WTC11 (cell line): Measurements from ENCODE around the gene RBP3. TPM values are rescaled to one million over a fixed set of nuclear protein-coding genes. Genes with fewer than 3 reads are reported as not detected.

Source experiments
- ATAC-seq: fragments of 200-7000 bp; cut with Tn5 transposase; 2 replicates; pipeline ENCODE4 v1.10.0; 2021; ENCODE audit warnings: mild to moderate bottlenecking, moderate library complexity
- CTCF ChIA-PET: fragments of 300-600 bp; sonication (Branson Sonifier 250); formaldehyde crosslinking; loops from one replicate; lab custom pipeline; 2021; ENCODE audit warnings: antibody characterized with exemption; lab: Charles Lee
- POLR2A ChIA-PET: fragments of 350-600 bp; sonication (Branson Sonifier 250); formaldehyde crosslinking; loops from one replicate; lab custom pipeline; 2021; ENCODE audit warnings: antibody characterized with exemption; lab: Charles Lee
- DNase-seq: peaks from one replicate; pipeline ENCODE4 v3.0.0; 2021; ENCODE audit warnings: low spot score
- H3K27ac Mint-ChIP-seq: 2 replicates; pipeline ENCODE4 v1.8.0; 2021; ENCODE audit warnings: mixed read lengths
- H3K27me3 Mint-ChIP-seq: 2 replicates; pipeline ENCODE4 v1.8.0; 2021; ENCODE audit warnings: low read depth, mild to moderate bottlenecking, moderate library complexity, mixed read lengths
- H3K36me3 Mint-ChIP-seq: 2 replicates; pipeline ENCODE4 v1.8.0; 2021; ENCODE audit warnings: mixed read lengths
- H3K4me1 Mint-ChIP-seq: 2 replicates; pipeline ENCODE4 v1.8.0; 2022; ENCODE audit warnings: mixed read lengths
- H3K4me3 Mint-ChIP-seq: 2 replicates; pipeline ENCODE4 v1.8.0; 2021; ENCODE audit warnings: mild to moderate bottlenecking, moderate library complexity, mixed read lengths
- H3K9me3 Mint-ChIP-seq: 2 replicates; pipeline ENCODE4 v1.8.0; 2021; ENCODE audit warnings: mixed read lengths
- ATF3 ChIP-seq: sonication (generic); formaldehyde crosslinking; conservative IDR thresholded peaks from 2 replicates; pipeline ENCODE4 v1.8.1; 2022; ENCODE audit warnings: mild to moderate bottlenecking, missing genetic modification reagents
- ATF6 ChIP-seq: sonication (generic); formaldehyde crosslinking; IDR thresholded peaks from 2 replicates; pipeline ENCODE4 v1.8.1; 2023; ENCODE audit warnings: mild to moderate bottlenecking, missing genetic modification reagents
- CREB1 ChIP-seq: sonication (generic); formaldehyde crosslinking; IDR thresholded peaks from 2 replicates; pipeline ENCODE4 v1.8.0; 2023; ENCODE audit warnings: mild to moderate bottlenecking, missing genetic modification reagents
- E2F5 ChIP-seq: sonication (generic); formaldehyde crosslinking; IDR thresholded peaks from 2 replicates; pipeline ENCODE4 v1.8.1; 2022; ENCODE audit warnings: mild to moderate bottlenecking, moderate library complexity, missing genetic modification reagents
- EMX1 ChIP-seq: fragments of 250-450 bp; sonication (Bioruptor Pico); IDR thresholded peaks from 2 replicates; pipeline ENCODE4 v1.8.0; 2021; ENCODE audit warnings: mild to moderate bottlenecking
- ESRRA ChIP-seq: sonication (generic); formaldehyde crosslinking; IDR thresholded peaks from 2 replicates; pipeline ENCODE4 v1.8.1; 2022; ENCODE audit warnings: mild to moderate bottlenecking, missing genetic modification reagents, borderline replicate concordance
- FOXK1 ChIP-seq: sonication (generic); formaldehyde crosslinking; IDR thresholded peaks from 2 replicates; pipeline ENCODE4 v1.8.0; 2022; ENCODE audit warnings: mild to moderate bottlenecking, moderate library complexity, missing genetic modification reagents
- FOXP1 ChIP-seq: sonication (generic); formaldehyde crosslinking; IDR thresholded peaks from 2 replicates; pipeline ENCODE4 v1.8.0; 2022; ENCODE audit warnings: missing genetic modification reagents, mild to moderate bottlenecking, moderate library complexity, borderline replicate concordance
- GABPB1 ChIP-seq: sonication (generic); formaldehyde crosslinking; IDR thresholded peaks from 2 replicates; pipeline ENCODE4 v1.8.1; 2023; ENCODE audit warnings: mild to moderate bottlenecking, missing genetic modification reagents
- MLX ChIP-seq: sonication (generic); formaldehyde crosslinking; IDR thresholded peaks from 2 replicates; pipeline ENCODE4 v1.8.1; 2023; ENCODE audit warnings: mild to moderate bottlenecking, missing genetic modification reagents, moderate library complexity
- NR2C2 ChIP-seq: sonication (generic); formaldehyde crosslinking; IDR thresholded peaks from 2 replicates; pipeline ENCODE4 v1.8.0; 2022; ENCODE audit warnings: mild to moderate bottlenecking, missing genetic modification reagents
- NR3C1 ChIP-seq: sonication (generic); formaldehyde crosslinking; conservative IDR thresholded peaks from 2 replicates; pipeline ENCODE4 v1.8.1; 2023; ENCODE audit warnings: low read depth, mild to moderate bottlenecking, missing genetic modification reagents
- PREB ChIP-seq: sonication (generic); formaldehyde crosslinking; IDR thresholded peaks from 2 replicates; pipeline ENCODE4 v1.8.1; 2022; ENCODE audit warnings: mild to moderate bottlenecking, missing genetic modification reagents, moderate library complexity, borderline replicate concordance
- RELA ChIP-seq: sonication (generic); formaldehyde crosslinking; IDR thresholded peaks from 2 replicates; pipeline ENCODE4 v1.8.1; 2022; ENCODE audit warnings: missing genetic modification reagents, mild to moderate bottlenecking, borderline replicate concordance
- TEAD4 ChIP-seq: sonication (generic); formaldehyde crosslinking; IDR thresholded peaks from 2 replicates; pipeline ENCODE4 v1.8.0; 2022; ENCODE audit warnings: mild to moderate bottlenecking, missing genetic modification reagents
- USF1 ChIP-seq: sonication (generic); formaldehyde crosslinking; IDR thresholded peaks from 2 replicates; pipeline ENCODE4 v1.8.0; 2022; ENCODE audit warnings: mild to moderate bottlenecking, missing genetic modification reagents
- ZBTB21 ChIP-seq: sonication (generic); formaldehyde crosslinking; IDR thresholded peaks from 2 replicates; pipeline ENCODE4 v1.8.1; 2023; ENCODE audit warnings: mild to moderate bottlenecking, missing genetic modification reagents, borderline replicate concordance
- ZNF232 ChIP-seq: sonication (generic); formaldehyde crosslinking; IDR thresholded peaks from 2 replicates; pipeline ENCODE4 v1.8.0; 2022; ENCODE audit warnings: mild to moderate bottlenecking, missing genetic modification reagents
- ZNF416 ChIP-seq: fragments of 250-450 bp; sonication (Bioruptor Pico); IDR thresholded peaks from 2 replicates; pipeline ENCODE4 v1.9.0; 2021; ENCODE audit warnings: mild to moderate bottlenecking, inconsistent platforms
- total RNA-seq: library from RNA; stranded (reverse); gene quantifications from 3 replicates; pipeline ENCODE4 v1.2.3, GENCODE V29; 2021
- TF ChIP-seq, protein P1 (sequence below): sonication (generic); formaldehyde crosslinking; IDR thresholded peaks from 2 replicates; pipeline ENCODE4 v1.8.1; 2022; ENCODE audit warnings: missing genetic modification reagents, borderline replicate concordance
- TF ChIP-seq, protein P2 (sequence below): sonication (generic); formaldehyde crosslinking; IDR thresholded peaks from 2 replicates; pipeline ENCODE4 v1.8.1; 2022; ENCODE audit warnings: low read depth, mild to moderate bottlenecking, moderate library complexity, missing genetic modification reagents, borderline replicate concordance

RBP3 gene
- total RNA-seq, 1 experiment from 2014 or later, result not detected

DNA sequence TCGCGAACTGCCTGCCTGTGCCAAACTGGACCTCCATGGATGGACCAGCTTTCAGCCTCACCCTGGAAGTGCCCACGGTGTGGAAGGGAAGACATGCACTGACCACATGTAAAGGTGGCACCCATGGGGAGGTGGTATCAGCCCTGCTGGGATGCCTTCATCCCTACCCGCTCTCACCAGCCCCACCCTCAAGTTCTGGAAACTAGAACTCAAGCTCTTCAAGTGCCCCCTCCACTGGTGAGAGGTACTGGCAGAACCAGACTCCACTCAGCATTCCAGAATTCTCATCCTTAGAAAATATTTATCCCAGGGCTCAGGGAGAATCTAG lies 30.0 kb downstream of the RBP3 start:
- Mint-ChIP-seq H3K9me3 (no peaks in the 10 kb centered on the region), H3K27me3 (no peaks in the 10 kb centered on the region; the same call in 1 of the 2 replicates), H3K4me3 (no peak overlapping the region), H3K4me1 (peaks cover 32% of the 10 kb centered on the region), H3K36me3 (no peaks in the 10 kb centered on the region), H3K27ac (no peak overlapping the region)
- DNase-seq, result no peak
- ChIA-PET CTCF (interaction anchor here (3.7 kb wide), 1 partner anchor 17 kb away, joined by 17 read pairs; no protein-coding TSS in a partner anchor), POLR2A (interaction anchor here (1.2 kb wide), 1 partner anchor 14 kb away, joined by 4 read pairs; no protein-coding TSS in a partner anchor)
- no peak for TF ChIP-seq TEAD4
- TF ChIP-seq GABPB1 (CRISPR knock-in tag), result no peak
- TF ChIP-seq ZBTB21 (CRISPR knock-in tag), result no peak
- TF ChIP-seq EMX1, result no peak
- ATAC-seq, result no peak

DNA sequence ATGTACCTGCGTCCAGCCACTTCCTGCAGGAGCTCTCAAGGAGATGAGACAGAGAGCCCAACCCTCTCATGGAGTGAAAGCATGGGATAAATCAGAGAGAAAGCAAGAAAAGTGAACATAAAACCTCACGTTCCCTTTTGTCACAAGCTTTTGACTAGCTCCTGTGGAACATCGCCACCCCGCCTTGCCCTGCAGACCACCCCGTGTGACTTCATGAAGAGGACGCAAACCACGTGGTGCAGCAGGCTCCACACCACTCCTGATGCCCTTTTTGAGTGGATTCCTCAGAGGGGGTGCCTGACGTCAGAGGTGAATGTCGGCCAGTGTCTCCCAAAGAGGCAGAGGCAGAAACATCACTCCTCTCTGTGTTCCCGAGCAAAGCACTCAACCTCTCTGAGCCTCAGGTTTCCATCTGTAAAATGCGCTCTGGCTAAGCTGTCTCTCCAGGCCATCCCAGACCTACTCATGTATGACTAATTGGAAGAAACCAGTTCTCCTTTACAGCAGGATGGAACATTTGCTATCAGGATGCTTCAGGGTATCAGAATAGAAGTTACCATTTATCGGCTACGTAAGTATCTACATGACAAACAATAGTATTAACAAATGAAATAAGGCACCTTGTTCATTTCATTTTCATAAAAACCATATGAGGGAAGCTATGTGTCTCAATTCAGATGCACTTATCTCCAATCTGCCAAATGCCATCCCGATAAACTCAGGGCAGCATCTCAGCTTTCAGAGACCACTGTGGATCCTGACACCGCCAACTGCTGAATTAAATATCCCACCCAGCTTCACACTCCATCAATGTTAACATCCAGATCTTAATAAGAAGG lies 30.7 kb downstream of the RBP3 start:
- peaks cover 35% of the 10 kb centered on the region for H3K4me1 Mint-ChIP-seq
- TF ChIP-seq, protein P1, sequence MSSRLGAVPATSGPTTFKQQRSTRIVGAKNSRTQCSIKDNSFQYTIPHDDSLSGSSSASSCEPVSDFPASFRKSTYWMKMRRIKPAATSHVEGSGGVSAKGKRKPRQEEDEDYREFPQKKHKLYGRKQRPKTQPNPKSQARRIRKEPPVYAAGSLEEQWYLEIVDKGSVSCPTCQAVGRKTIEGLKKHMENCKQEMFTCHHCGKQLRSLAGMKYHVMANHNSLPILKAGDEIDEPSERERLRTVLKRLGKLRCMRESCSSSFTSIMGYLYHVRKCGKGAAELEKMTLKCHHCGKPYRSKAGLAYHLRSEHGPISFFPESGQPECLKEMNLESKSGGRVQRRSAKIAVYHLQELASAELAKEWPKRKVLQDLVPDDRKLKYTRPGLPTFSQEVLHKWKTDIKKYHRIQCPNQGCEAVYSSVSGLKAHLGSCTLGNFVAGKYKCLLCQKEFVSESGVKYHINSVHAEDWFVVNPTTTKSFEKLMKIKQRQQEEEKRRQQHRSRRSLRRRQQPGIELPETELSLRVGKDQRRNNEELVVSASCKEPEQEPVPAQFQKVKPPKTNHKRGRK (CRISPR knock-in tag), result no peak
- TF ChIP-seq E2F5 (CRISPR knock-in tag), result no peak
- TF ChIP-seq ATF3 (CRISPR knock-in tag), result no peak
- TF ChIP-seq ESRRA, result no peak
- TF ChIP-seq RELA (CRISPR knock-in tag), result no peak
- TF ChIP-seq, all 79 proteins: peak for 0
- H3K4me3 Mint-ChIP-seq, result no peak overlapping the region
- H3K27ac Mint-ChIP-seq, result no peak overlapping the region
- no peaks in the 10 kb centered on the region for H3K36me3 Mint-ChIP-seq
- ChIA-PET CTCF (interaction anchor here (3.7 kb wide), 1 partner anchor 18 kb away, joined by 17 read pairs; no protein-coding TSS in a partner anchor), POLR2A (no interaction called here)
- ATAC-seq (no peak), DNase-seq (no peak)
- H3K27me3 Mint-ChIP-seq, result no peaks in the 10 kb centered on the region; the same call in 1 of the 2 replicates
- H3K9me3 Mint-ChIP-seq, result no peaks in the 10 kb centered on the region

DNA sequence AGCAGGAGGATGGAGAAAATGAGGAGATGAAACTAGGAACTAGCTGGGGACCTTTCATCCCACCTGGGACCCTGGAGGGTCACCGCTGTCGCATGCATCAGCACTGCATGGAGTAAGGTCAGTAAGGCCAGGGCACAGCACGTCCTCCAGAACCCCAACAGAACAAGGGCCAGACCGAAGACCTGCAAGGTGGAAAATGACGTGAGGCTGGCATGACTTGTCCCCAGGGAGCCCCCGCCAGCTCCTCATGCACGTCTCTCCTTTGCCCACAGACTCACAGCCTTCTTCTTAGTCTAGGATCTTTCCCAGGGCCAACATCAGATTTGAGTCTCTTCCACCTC lies 31.3 kb downstream of the RBP3 start:
- CTCF ChIA-PET, result interaction anchor here (3.7 kb wide), 1 partner anchor 19 kb away, joined by 17 read pairs; no protein-coding TSS in a partner anchor
- H3K4me1 Mint-ChIP-seq, result peaks cover 35% of the 10 kb centered on the region
- H3K36me3 Mint-ChIP-seq, result no peaks in the 10 kb centered on the region
- DNase-seq, result no peak
- ATAC-seq, result no peak
- POLR2A ChIA-PET, result no interaction called here
- no peak overlapping the region for H3K4me3 Mint-ChIP-seq
- H3K9me3 Mint-ChIP-seq, result no peaks in the 10 kb centered on the region
- H3K27ac Mint-ChIP-seq, result no peak overlapping the region
- H3K27me3 Mint-ChIP-seq, result no peaks in the 10 kb centered on the region; the same call in 1 of the 2 replicates
- TF ChIP-seq CREB1 (CRISPR knock-in tag) (no peak), USF1 (CRISPR knock-in tag) (no peak), PREB (CRISPR knock-in tag) (no peak), ZBTB21 (CRISPR knock-in tag) (no peak), ATF6 (no peak), ZNF416 (CRISPR knock-in tag) (no peak), ZNF232 (no peak), NR2C2 (CRISPR knock-in tag) (no peak), MLX (CRISPR knock-in tag) (no peak), EMX1 (no peak), FOXP1 (CRISPR knock-in tag) (no peak), FOXK1 (CRISPR knock-in tag) (no peak), NR3C1 (CRISPR knock-in tag) (no peak), E2F5 (CRISPR knock-in tag) (no peak)
- TF ChIP-seq, protein P2, sequence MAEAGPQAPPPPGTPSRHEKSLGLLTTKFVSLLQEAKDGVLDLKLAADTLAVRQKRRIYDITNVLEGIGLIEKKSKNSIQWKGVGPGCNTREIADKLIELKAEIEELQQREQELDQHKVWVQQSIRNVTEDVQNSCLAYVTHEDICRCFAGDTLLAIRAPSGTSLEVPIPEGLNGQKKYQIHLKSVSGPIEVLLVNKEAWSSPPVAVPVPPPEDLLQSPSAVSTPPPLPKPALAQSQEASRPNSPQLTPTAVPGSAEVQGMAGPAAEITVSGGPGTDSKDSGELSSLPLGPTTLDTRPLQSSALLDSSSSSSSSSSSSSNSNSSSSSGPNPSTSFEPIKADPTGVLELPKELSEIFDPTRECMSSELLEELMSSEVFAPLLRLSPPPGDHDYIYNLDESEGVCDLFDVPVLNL (CRISPR knock-in tag), result no peak
